WTC11 (cell line): Measurements from ENCODE around the gene COLGALT1. TPM values are rescaled to one million over a fixed set of nuclear protein-coding genes. Genes with fewer than 3 reads are reported as not detected.

Source experiments
- ATAC-seq: fragments of 200-7000 bp; cut with Tn5 transposase; 2 replicates; pipeline ENCODE4 v1.10.0; 2021; ENCODE audit warnings: mild to moderate bottlenecking, moderate library complexity
- CTCF ChIA-PET: fragments of 300-600 bp; sonication (Branson Sonifier 250); formaldehyde crosslinking; loops from one replicate; lab custom pipeline; 2021; ENCODE audit warnings: antibody characterized with exemption; lab: Charles Lee
- POLR2A ChIA-PET: fragments of 350-600 bp; sonication (Branson Sonifier 250); formaldehyde crosslinking; loops from one replicate; lab custom pipeline; 2021; ENCODE audit warnings: antibody characterized with exemption; lab: Charles Lee
- DNase-seq: peaks from one replicate; pipeline ENCODE4 v3.0.0; 2021; ENCODE audit warnings: low spot score
- H3K27ac Mint-ChIP-seq: 2 replicates; pipeline ENCODE4 v1.8.0; 2021; ENCODE audit warnings: mixed read lengths
- H3K27me3 Mint-ChIP-seq: 2 replicates; pipeline ENCODE4 v1.8.0; 2021; ENCODE audit warnings: low read depth, mild to moderate bottlenecking, moderate library complexity, mixed read lengths
- H3K36me3 Mint-ChIP-seq: 2 replicates; pipeline ENCODE4 v1.8.0; 2021; ENCODE audit warnings: mixed read lengths
- H3K4me1 Mint-ChIP-seq: 2 replicates; pipeline ENCODE4 v1.8.0; 2022; ENCODE audit warnings: mixed read lengths
- H3K4me3 Mint-ChIP-seq: 2 replicates; pipeline ENCODE4 v1.8.0; 2021; ENCODE audit warnings: mild to moderate bottlenecking, moderate library complexity, mixed read lengths
- H3K9me3 Mint-ChIP-seq: 2 replicates; pipeline ENCODE4 v1.8.0; 2021; ENCODE audit warnings: mixed read lengths
- AFF4 ChIP-seq: sonication (generic); formaldehyde crosslinking; IDR thresholded peaks from 2 replicates; pipeline ENCODE4 v1.8.1; 2023; ENCODE audit warnings: mild to moderate bottlenecking, missing genetic modification reagents, borderline replicate concordance
- ARID4B ChIP-seq: sonication (generic); formaldehyde crosslinking; IDR thresholded peaks from 2 replicates; pipeline ENCODE4 v1.8.0; 2023; ENCODE audit warnings: missing genetic modification reagents, mild to moderate bottlenecking, borderline replicate concordance
- GABPB1 ChIP-seq: sonication (generic); formaldehyde crosslinking; IDR thresholded peaks from 2 replicates; pipeline ENCODE4 v1.8.1; 2023; ENCODE audit warnings: mild to moderate bottlenecking, missing genetic modification reagents
- PRDM15 ChIP-seq: sonication (generic); formaldehyde crosslinking; IDR thresholded peaks from 2 replicates; pipeline ENCODE4 v1.8.0; 2022; ENCODE audit warnings: missing genetic modification reagents
- PREB ChIP-seq: sonication (generic); formaldehyde crosslinking; IDR thresholded peaks from 2 replicates; pipeline ENCODE4 v1.8.1; 2022; ENCODE audit warnings: mild to moderate bottlenecking, missing genetic modification reagents, moderate library complexity, borderline replicate concordance
- STAT6 ChIP-seq: sonication (generic); formaldehyde crosslinking; conservative IDR thresholded peaks from 2 replicates; pipeline ENCODE4 v1.8.1; 2023; ENCODE audit warnings: mild to moderate bottlenecking, low read depth, missing genetic modification reagents, moderate library complexity
- total RNA-seq: library from RNA; stranded (reverse); gene quantifications from 3 replicates; pipeline ENCODE4 v1.2.3, GENCODE V29; 2021
- TF ChIP-seq, protein P1 (sequence below): fragments of 250-450 bp; sonication (Bioruptor Pico); conservative IDR thresholded peaks from 2 replicates; pipeline ENCODE4 v1.9.0; 2021; ENCODE audit warnings: mild to moderate bottlenecking
- TF ChIP-seq, protein P2 (sequence below): sonication (generic); formaldehyde crosslinking; IDR thresholded peaks from 2 replicates; pipeline ENCODE4 v1.8.1; 2023; ENCODE audit warnings: mild to moderate bottlenecking, missing genetic modification reagents, moderate library complexity

The COLGALT1 gene
- total RNA-seq, 1 experiment from 2014 or later, result 54.0 TPM

GRCh38 chr19:17562097-17562496, 6.6 kb downstream of the COLGALT1 start:
- TF ChIP-seq, protein P1, sequence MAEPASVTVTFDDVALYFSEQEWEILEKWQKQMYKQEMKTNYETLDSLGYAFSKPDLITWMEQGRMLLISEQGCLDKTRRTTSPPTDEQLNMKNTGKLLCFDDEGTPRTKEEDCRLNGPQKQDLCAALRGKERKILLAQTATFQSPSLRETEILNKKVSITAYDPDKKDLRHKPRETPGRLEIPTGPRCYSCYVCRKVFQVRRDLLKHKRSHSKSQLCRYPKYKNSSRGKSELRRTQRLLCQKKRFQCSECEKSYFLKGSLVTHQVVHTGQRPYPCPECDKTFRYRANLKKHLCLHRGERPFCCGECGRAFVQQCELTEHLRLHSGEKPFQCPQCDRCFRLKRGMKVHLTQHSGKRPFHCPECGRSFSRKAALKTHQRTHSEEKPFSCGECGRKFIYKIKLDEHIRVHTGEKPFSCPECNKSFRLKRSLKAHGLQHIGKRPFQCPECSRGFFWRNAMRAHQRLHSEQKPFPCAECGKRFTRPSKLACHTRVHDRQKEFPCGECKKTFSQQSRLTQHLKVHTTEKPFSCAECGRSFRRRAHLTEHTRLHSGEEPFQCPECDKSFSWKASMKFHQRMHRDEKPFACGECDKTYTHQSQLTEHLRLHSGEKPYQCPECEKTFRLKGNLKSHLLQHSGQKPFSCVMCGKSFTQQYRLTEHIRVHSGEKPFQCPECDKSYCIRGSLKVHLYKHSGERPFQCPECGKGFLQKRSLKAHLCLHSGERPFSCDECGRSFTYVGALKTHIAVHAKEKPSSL (CRISPR knock-in tag), result no peak
- TF ChIP-seq, protein P2, sequence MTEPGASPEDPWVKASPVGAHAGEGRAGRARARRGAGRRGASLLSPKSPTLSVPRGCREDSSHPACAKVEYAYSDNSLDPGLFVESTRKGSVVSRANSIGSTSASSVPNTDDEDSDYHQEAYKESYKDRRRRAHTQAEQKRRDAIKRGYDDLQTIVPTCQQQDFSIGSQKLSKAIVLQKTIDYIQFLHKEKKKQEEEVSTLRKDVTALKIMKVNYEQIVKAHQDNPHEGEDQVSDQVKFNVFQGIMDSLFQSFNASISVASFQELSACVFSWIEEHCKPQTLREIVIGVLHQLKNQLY (CRISPR knock-in tag), result no peak
- TF ChIP-seq PRDM15 (CRISPR knock-in tag), result no peak
- TF ChIP-seq STAT6, result no peak
- no peak for TF ChIP-seq GABPB1 (CRISPR knock-in tag)
- DNase-seq (no peak), ATAC-seq (no peak)
- Mint-ChIP-seq H3K4me3 (no peak overlapping the region), H3K27ac (no peak overlapping the region), H3K36me3 (peaks cover 15% of the 10 kb centered on the region), H3K9me3 (no peaks in the 10 kb centered on the region), H3K4me1 (no peaks in the 10 kb centered on the region), H3K27me3 (no peaks in the 10 kb centered on the region)
- ChIA-PET CTCF (interaction anchor here (0.7 to 1.0 kb wide), 2 partner anchors 12 to 44 kb away, joined by 3 to 6 read pairs; no protein-coding TSS in a partner anchor), POLR2A (no interaction called here)

- POLR2A ChIA-PET, result interaction anchor here (0.7 kb wide), 1 partner anchor 1000 kb away, joined by 3 read pairs; no protein-coding TSS in a partner anchor
- no peaks in the 10 kb centered on the region for H3K9me3 Mint-ChIP-seq
- CTCF ChIA-PET, result interaction anchor here (0.7 to 1.0 kb wide), 2 partner anchors 11 to 44 kb away, joined by 3 to 6 read pairs; no protein-coding TSS in a partner anchor
- H3K27me3 Mint-ChIP-seq, result no peaks in the 10 kb centered on the region
- ATAC-seq (no peak), DNase-seq (no peak)
- no peaks in the 10 kb centered on the region for H3K4me1 Mint-ChIP-seq
- peaks cover 19% of the 10 kb centered on the region for H3K36me3 Mint-ChIP-seq
- no peak overlapping the region for H3K4me3 Mint-ChIP-seq
- H3K27ac Mint-ChIP-seq, result no peak overlapping the region
- TF ChIP-seq PREB, result no peak
- TF ChIP-seq ARID4B (CRISPR knock-in tag), result no peak
- TF ChIP-seq AFF4, result no peak
Observed at GRCh38 chr19:17562561-17562960, 7.1 kb downstream of the COLGALT1 start.
